Fibroblast of skin of left quadriceps (primary cell): Measurements from ENCODE around the gene GALNT18.
"Not testable (repeated sequence)": the region's sequence is repeated elsewhere in the genome, so short reads cannot be mapped to it uniquely, and the experiment has no call there.

Experiments used
- DNase-seq, 2 experiments: peaks; one replicate each; pipeline ENCODE4 v3.0.0-alpha.2; 2013; ENCODE audit warnings: low read depth in 2 of 2

Gene GALNT18

DNA sequence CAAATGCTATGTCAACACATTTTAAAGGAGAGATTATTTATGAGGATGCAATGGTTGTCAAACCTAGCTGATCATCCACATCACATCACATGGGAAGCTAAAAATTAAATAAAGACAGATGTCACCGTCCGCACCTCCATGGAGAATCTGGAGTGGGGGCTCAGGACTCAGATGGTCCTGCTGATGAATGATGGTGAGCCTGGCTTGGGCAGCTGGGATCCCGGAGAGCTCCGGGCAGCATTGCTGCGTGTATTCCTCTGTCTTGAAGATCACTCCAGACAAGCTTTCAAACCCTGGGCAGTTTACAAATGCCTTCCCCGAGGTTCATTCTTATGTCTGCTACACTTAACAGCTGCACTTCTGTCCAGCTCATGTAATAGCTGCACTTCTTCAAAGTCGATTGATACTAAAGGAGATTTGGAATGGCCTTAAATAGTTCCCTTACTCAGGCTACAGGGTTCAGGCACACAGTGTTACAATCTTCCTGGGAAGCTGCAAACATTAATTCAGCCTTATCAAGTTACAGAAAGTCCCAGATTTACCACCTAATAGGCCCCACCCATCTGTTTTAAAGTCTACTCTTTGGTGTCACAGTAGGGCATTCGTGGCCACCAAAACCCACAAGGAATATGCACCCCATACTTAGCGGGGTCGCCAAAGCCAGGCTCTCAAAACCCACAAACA lies 234.0 kb downstream of the GALNT18 start:
- DNase-seq: no peak

DNA sequence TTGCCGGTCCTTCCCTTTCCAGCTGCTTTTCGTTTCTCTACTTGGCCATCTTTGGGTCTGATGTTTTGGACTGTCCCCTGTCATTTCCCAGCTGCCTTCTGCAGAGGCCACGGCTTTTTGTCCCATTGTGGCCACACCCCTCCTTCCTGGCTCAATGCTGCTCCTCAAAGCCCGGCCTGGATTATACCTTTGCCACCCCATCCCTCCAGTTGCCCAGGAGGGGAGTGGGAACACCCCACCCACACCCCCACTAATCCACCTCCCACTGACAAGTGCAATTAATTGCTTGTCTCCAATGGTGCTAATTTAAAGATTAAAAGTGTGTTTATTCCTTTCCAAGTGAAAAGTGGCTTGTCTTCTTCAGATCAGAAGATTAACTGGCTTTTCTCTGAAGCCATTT lies 234.6 kb downstream of the GALNT18 start:
- no peak for DNase-seq

DNA sequence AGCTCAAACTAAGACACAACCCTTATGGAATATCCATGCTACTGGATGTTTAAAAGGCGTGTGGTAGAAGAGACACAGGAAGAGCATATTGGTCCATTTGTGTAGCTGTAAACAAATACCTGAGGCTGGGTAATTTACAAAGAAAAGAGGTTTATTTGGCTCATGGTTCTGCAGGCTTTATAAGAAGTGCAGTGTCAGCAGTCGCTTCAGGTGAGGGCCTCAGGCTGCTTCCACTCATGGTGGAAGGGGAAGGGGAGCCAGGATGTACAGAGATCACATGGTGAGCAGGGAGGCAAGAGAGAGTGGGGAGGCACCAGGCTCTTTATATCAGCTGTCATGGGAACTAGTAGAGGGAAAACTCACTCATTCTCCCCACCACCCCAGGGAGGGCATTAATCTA lies 237.0 kb downstream of the GALNT18 start:
- DNase-seq: no peak

DNA sequence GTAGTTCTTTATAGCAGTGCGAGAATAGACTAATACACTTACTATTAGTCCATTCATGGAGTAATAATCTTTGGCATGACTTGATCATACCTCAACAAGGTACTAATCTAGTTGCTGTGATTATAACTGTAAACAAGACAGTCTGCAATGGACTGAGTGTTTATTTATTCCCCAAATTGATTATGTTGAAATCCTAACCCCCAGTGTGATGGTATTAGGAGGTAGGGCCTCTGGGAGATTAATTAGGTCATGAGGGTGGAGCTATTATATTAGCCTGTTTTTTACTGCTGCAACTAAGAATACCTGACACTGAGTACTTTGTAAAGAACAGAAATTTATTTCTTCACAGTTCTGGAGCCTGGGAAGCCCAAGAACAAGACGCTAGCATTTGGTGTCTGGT lies 237.8 kb downstream of the GALNT18 start:
- DNase-seq: no peak

- no peak for DNase-seq
Measured at GRCh38 chr11:11382858-11383532, 238.8 kb downstream of the GALNT18 start.

DNA sequence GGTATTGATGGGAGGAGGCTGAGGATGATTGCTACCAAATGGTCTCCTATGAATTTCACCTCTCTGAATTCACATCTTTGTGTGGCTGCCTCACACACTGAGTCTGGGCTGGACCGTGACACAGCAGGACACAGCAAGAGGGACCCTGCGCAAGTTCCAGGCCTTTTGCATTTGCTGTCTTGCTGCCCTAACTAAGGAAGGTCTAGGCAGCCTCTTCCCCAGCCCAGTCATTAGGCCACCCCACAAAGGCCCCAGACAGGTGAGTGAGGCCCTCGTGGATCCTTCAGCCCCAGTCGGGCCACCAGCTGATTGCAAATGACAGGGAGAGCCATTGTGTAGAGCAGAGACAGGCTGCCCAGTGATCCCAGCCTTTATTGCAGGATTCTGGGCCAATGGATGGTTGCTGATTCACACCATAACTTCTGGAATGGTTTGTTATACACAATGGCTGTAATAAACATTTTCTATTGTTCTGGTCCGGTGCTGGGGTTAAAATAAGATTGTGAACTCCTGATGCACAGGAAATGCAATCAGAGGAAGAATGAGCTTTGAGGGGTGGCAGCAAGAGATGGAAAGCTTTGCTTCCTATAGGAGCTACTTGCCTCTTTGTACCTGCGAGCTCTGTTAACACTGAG lies 240.2 kb downstream of the GALNT18 start:
- DNase-seq: no peak

GRCh38 chr11:11380883-11381282 lies 240.9 kb downstream of the GALNT18 start:
- no peak for DNase-seq

DNA sequence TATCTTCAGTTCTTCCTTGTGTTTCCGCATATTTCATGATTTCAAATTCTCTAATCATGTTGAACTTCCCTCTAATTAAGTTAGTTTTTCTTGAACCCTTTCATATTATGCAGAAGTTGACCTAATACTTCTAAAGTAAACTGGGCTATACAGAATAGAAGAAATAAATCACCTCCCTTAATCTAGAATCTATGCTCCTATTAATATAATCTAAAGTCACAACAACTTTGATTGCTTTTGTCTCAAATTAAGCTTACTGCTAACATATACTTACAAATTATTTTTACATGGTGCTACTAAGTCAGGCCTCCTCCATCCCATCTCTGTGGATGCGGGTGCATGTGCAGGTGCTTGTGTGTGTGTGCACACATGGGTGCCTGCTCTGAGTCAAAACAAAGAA lies 241.5 kb downstream of the GALNT18 start:
- no peak for DNase-seq

DNA sequence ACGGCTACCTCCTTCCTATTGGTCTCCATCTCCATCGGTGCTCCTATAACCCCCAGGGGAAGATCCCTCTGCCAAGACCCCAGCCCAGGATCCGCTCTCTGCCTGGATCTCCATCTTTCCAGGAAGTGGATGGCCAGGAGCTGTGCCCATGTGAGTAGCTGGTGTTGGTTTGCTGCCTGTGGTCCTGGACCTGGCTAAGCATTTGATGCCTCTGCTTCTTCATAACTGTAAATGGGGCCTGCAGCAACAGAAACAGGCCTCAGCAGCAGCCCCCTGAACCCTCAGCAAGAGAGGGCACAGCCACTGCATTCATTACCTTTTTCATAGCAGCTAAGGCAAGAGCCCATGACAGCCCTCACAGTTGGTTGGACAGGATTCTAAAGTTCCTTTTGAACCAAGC lies 242.1 kb downstream of the GALNT18 start:
- DNase-seq: no peak

GRCh38 chr11:11378184-11378940 lies 243.4 kb downstream of the GALNT18 start:
- no peak for DNase-seq

- no peak for DNase-seq
Measured at GRCh38 chr11:11374358-11375148, 247.3 kb downstream of the GALNT18 start.

DNA sequence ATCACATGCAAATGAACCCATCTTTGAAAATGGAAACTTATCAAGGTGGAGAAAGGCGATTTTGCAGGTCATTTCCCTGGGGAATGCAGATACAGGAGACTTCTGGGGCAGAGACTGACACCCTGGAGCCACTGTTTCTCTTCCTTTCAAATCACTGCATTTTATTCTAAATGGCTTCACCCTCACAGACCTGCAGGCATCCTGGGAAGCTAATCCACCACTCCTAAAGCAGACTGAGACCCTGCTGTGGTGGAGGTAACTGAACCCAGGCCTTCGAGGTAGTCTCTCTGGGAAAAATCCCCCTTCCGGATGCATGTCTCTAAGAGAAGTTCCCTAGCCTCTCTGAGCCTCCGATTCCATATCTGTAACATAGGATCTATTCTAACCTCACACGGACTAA lies 247.9 kb downstream of the GALNT18 start:
- no peak for DNase-seq

- DNase-seq: no peak
Measured at GRCh38 chr11:11372461-11372860, 249.3 kb downstream of the GALNT18 start.

DNA sequence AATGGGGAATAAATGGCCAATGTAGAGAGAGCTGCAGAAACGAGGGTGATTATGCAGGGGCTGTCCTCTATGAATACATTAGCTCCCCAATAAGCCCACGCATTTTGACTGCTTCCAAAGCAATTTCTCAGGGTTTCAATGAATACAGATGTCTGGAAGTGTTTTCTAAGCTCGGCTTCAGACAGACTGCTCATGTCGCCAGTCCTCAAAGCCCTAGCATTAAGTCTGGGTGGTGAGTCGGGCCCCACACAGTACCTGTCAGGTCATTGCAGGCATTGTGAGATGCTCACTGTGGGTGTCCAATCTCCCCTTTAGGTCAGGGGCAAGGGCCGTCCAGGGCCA lies 250.9 kb downstream of the GALNT18 start:
- no peak for DNase-seq

DNA sequence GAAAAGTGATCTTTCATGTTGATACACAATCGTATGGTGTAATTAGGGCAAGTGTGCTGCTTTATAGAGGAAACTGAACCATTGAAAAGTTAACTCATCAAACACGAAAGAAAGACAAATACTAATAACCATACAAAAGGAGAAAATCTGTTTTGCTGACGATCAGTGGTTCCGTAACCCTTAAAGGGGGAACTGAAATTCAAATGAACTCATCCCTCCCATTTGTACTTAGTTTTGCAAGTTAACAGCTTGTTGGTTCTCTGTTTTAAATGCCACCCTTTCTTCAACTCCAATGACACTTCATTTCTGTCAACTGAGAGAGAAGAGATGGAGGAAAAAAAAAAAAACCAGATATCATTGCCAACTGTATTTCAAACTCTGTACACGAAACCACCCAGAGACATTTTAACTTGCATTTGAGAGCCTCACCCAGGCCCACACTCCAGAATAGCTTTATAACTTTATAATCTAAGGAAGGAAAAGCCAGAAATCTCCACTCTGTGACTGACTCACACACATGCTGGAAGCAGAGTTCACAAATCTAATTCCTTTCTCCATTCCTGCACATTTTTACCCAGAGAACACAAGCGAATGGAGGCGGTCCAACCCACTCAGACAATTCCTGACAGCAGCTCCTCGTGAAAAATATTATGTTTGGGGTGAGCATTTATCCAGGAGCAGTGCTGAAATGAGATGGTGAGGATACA lies 251.4 kb downstream of the GALNT18 start:
- no peak for DNase-seq

GRCh38 chr11:11366793-11367192 lies 255.0 kb downstream of the GALNT18 start:
- DNase-seq: no peak

- no peak for DNase-seq
Measured at GRCh38 chr11:11363674-11364073, 258.1 kb downstream of the GALNT18 start.

DNA sequence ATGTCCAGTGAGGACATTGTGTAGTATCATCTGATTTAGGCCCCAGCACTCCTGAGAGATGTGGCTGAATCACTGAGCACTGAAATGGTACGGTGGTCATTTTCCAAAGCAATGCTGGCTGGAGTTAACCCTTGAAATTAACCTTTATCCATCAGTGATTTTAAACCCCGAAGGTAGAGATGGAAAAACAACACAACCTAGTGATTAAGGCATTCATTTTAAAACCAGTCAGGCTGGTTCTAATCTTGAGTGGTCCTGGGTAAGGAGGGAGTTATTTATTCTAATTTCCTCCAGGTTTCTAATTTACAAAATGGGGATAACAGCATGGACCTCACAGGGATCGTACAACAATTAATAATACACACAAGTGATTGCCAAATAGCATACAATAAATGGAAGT lies 262.2 kb downstream of the GALNT18 start:
- no peak for DNase-seq

- no peak for DNase-seq
Measured at GRCh38 chr11:11356842-11357241, 265.0 kb downstream of the GALNT18 start.

DNA sequence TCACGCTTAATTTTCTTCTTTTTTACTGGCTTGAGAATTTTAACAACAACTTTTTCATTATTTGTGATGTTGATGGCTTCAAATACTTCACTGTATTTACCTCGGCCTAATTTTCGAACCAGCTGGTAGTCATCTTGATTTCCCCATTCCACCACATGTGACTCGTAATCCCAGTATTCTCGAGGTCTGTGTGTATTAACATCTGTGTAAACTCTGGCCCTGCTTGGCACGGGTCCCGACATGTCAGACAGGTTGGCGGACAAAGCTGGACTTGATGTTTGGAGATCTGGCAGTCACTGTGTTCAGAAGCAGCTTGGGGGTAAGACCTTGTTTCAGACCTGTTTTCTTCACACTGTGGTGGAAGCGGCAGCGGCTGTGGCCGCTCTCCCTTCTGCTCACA lies 268.9 kb downstream of the GALNT18 start, which contains the start of gene CSNK2A3:
CSNK2A3 (minus strand) TSS at position 373 of the 400 bp plus-strand sequence; CDS start at position 242, 131 bp downstream.
- not testable (repeated sequence) for DNase-seq

- DNase-seq: not testable (repeated sequence)
Measured at GRCh38 chr11:11351851-11352250, 270.0 kb downstream of the GALNT18 start.
